Measurements from ENCODE around the gene LRRC61.

DNA sequence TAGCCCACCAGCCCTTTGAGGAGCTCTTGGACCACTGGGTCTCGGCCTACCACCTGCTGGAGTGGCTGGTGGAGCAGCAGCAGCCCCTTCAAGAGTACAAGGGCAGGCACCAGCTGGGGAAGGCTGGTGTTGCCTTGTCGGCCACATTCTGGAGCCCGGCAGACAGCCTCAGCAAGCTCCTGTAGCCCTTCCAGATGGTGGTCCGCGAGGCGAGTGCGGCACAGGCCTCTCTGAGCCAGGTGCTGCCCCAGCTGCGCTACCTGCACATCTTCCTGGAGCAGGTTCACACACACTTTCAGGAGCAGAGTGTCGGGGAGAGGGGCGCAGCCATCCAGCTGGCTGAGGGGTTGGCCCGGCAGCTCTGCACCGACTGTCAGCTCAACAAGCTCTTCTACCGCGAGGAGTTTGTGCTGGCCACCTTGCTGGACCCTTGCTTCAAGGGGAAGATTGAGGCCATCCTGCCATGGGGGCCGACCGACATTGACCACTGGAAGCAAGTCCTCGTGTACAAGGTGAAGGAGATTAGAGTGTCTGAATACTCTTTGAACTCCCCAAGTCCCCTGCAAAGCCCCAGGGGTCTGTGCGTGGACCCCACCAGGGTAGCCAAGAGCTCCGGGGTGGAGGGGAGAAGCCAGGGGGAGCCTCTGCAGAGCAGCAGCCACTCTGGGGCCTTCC, 7.2 kb downstream of the LRRC61 start:
- TF ChIP-seq XRCC5 (optimal IDR thresholded peaks at IDR 0.05; ENCODE audit: low read length): no peak
- no peak for TF ChIP-seq AHR (CRISPR knock-in tag; IDR thresholded peaks at IDR 0.05)
- no peak for TF ChIP-seq CEBPB (IDR thresholded peaks at IDR 0.05; ENCODE audit: borderline replicate concordance, low read depth, low read length)
- no peak for TF ChIP-seq ADNP (CRISPR knock-in tag; IDR thresholded peaks at IDR 0.05)
- no peak for TF ChIP-seq ISX (CRISPR knock-in tag; conservative IDR thresholded peaks at IDR 0.05)
- TF ChIP-seq RELA (CRISPR knock-in tag; IDR thresholded peaks at IDR 0.05): no peak
- TF ChIP-seq NONO (IDR thresholded peaks at IDR 0.05): no peak
- TF ChIP-seq NONO (CRISPR knock-in tag; conservative IDR thresholded peaks at IDR 0.05): no peak
- TF ChIP-seq, protein P1, sequence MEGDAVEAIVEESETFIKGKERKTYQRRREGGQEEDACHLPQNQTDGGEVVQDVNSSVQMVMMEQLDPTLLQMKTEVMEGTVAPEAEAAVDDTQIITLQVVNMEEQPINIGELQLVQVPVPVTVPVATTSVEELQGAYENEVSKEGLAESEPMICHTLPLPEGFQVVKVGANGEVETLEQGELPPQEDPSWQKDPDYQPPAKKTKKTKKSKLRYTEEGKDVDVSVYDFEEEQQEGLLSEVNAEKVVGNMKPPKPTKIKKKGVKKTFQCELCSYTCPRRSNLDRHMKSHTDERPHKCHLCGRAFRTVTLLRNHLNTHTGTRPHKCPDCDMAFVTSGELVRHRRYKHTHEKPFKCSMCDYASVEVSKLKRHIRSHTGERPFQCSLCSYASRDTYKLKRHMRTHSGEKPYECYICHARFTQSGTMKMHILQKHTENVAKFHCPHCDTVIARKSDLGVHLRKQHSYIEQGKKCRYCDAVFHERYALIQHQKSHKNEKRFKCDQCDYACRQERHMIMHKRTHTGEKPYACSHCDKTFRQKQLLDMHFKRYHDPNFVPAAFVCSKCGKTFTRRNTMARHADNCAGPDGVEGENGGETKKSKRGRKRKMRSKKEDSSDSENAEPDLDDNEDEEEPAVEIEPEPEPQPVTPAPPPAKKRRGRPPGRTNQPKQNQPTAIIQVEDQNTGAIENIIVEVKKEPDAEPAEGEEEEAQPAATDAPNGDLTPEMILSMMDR (CRISPR knock-in tag; IDR thresholded peaks at IDR 0.05): no peak
- TF ChIP-seq ELF4 (CRISPR knock-in tag; IDR thresholded peaks at IDR 0.05; ENCODE audit: borderline replicate concordance): no peak
- TF ChIP-seq, protein P2, sequence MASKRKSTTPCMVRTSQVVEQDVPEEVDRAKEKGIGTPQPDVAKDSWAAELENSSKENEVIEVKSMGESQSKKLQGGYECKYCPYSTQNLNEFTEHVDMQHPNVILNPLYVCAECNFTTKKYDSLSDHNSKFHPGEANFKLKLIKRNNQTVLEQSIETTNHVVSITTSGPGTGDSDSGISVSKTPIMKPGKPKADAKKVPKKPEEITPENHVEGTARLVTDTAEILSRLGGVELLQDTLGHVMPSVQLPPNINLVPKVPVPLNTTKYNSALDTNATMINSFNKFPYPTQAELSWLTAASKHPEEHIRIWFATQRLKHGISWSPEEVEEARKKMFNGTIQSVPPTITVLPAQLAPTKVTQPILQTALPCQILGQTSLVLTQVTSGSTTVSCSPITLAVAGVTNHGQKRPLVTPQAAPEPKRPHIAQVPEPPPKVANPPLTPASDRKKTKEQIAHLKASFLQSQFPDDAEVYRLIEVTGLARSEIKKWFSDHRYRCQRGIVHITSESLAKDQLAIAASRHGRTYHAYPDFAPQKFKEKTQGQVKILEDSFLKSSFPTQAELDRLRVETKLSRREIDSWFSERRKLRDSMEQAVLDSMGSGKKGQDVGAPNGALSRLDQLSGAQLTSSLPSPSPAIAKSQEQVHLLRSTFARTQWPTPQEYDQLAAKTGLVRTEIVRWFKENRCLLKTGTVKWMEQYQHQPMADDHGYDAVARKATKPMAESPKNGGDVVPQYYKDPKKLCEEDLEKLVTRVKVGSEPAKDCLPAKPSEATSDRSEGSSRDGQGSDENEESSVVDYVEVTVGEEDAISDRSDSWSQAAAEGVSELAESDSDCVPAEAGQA (IDR thresholded peaks at IDR 0.05; ENCODE audit: low read depth): no peak
- TF ChIP-seq, protein P2 (CRISPR knock-in tag; IDR thresholded peaks at IDR 0.05; ENCODE audit: borderline replicate concordance): no peak
- no peak for TF ChIP-seq ZNF335 (CRISPR knock-in tag; IDR thresholded peaks at IDR 0.05)
- TF ChIP-seq CBX5 (CRISPR knock-in tag; IDR thresholded peaks at IDR 0.05; ENCODE audit: borderline replicate concordance): no peak
- no peak for TF ChIP-seq NFYB (CRISPR knock-in tag; IDR thresholded peaks at IDR 0.05)
- TF ChIP-seq, protein P3, sequence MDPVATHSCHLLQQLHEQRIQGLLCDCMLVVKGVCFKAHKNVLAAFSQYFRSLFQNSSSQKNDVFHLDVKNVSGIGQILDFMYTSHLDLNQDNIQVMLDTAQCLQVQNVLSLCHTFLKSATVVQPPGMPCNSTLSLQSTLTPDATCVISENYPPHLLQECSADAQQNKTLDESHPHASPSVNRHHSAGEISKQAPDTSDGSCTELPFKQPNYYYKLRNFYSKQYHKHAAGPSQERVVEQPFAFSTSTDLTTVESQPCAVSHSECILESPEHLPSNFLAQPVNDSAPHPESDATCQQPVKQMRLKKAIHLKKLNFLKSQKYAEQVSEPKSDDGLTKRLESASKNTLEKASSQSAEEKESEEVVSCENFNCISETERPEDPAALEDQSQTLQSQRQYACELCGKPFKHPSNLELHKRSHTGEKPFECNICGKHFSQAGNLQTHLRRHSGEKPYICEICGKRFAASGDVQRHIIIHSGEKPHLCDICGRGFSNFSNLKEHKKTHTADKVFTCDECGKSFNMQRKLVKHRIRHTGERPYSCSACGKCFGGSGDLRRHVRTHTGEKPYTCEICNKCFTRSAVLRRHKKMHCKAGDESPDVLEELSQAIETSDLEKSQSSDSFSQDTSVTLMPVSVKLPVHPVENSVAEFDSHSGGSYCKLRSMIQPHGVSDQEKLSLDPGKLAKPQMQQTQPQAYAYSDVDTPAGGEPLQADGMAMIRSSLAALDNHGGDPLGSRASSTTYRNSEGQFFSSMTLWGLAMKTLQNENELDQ (CRISPR knock-in tag; IDR thresholded peaks at IDR 0.05; ENCODE audit: borderline replicate concordance): no peak

Measured in HepG2 (cell line).